Gastroesophageal sphincter (tissue), 4 donors: ENCODE data around the gene LMX1B. TPM values are rescaled to one million over a fixed set of nuclear protein-coding genes. Genes with fewer than 3 reads are reported as not detected.

Experiments
- ATAC-seq: fragments of 150-250 bp; one replicate; pipeline ENCODE4 v1.9.1; 2016; ENCODE audit warnings: mild to moderate bottlenecking, moderate library complexity
- H3K27ac ChIP-seq, 4 donors: fragments of 200-600 bp; sonication (generic) in 3 of 4; 1 replicate in 3 of 4; 2 replicates in 1 of 4; pipeline ENCODE4 v1.5.1; 2016 to 2019
- H3K27me3 ChIP-seq: fragments of 200-600 bp; sonication (generic); one replicate; pipeline ENCODE4 v1.5.1; 2019
- H3K36me3 ChIP-seq, 2 donors: fragments of 200-600 bp; sonication (generic); one replicate each; pipeline ENCODE4 v1.5.1; 2019; ENCODE audit warnings: control low read depth in 1 of 2
- H3K4me1 ChIP-seq, 3 donors: fragments of 200-600 bp; sonication (generic); 1 replicate in 2 of 3; 2 replicates in 1 of 3; pipeline ENCODE4 v1.5.1; 2016 to 2019; ENCODE audit warnings: control low read depth in 2 of 3
- H3K4me3 ChIP-seq, 2 donors: fragments of 200-600 bp; sonication (generic); one replicate each; pipeline ENCODE4 v1.5.1; 2019; ENCODE audit warnings: mild to moderate bottlenecking in 1 of 2, moderate library complexity in 1 of 2
- H3K9me3 ChIP-seq, 3 donors: fragments of 200-600 bp; sonication (generic); one replicate each; pipeline ENCODE4 v1.5.1; 2017 to 2019; ENCODE audit warnings: control low read depth in 2 of 3
- EP300 ChIP-seq: sonication (generic); formaldehyde crosslinking; IDR thresholded peaks from one replicate; pipeline ENCODE4 v1.6.1; 2017; ENCODE audit warnings: antibody characterized with exemption, mild to moderate bottlenecking
- POLR2A ChIP-seq, 2 donors: fragments of 450-650 bp; IDR thresholded peaks; one replicate each; pipeline ENCODE4 v1.6.1; 2017; ENCODE audit warnings: antibody characterized with exemption in 2 of 2, mild to moderate bottlenecking in 2 of 2, moderate library complexity in 1 of 2
- POLR2AphosphoS5 ChIP-seq: sonication (generic); formaldehyde crosslinking; IDR thresholded peaks from one replicate; pipeline ENCODE4 v1.6.1; 2017; ENCODE audit warnings: antibody characterized with exemption
- WGBS, 2 donors: methylation state at CpG; one replicate each; pipeline ENCODE4 v1.1.5; 2018; ENCODE audit warnings: low coverage in 1 of 2; 5-methylcytosine and 5-hydroxymethylcytosine counted together
- total RNA-seq, 4 donors: library from RNA; depleted of rRNA; stranded (reverse); fragments of >200 nt; gene quantifications; one replicate each; pipeline ENCODE4 v1.1.0, GENCODE V29; 2016
- TF ChIP-seq, protein P1 (sequence below), 4 experiments: fragments of 200-600 bp in 2 of 4; fragments of 450-650 bp in 2 of 4; sonication (generic) in 1 of 4; IDR thresholded peaks; one replicate each; pipeline ENCODE4 v1.5.1; 2017 to 2019; ENCODE audit warnings: antibody characterized with exemption in 4 of 4, mild to moderate bottlenecking in 2 of 4, moderate library complexity in 2 of 4

LMX1B gene
- total RNA-seq, 4 donors from 2014 or later, result 0.13 to 0.58 (median 0.27) TPM

DNA sequence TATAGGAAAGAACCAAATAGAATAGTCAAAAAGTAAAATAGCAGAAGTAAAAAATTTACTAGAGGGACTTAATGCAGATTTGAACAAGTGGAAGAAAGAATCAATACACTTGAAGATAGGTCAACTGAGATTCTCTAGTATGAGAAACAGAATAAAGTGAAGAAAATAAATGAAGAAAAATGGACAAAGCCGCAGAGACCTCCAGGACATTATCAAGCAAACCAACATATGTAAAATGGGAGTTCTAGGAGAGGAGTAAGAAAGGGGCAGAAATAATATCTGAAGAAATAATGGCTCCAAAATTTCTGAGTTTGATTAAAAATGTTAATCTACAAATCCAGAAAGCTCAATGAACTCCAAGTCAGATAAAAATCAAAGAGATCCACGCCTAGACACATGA is 121.1 kb downstream of the LMX1B start:
- no peak for ATAC-seq
- no peaks in the 10 kb centered on the region for H3K4me1 ChIP-seq
- no peaks in the 10 kb centered on the region for H3K36me3 ChIP-seq
- TF ChIP-seq, protein P1, sequence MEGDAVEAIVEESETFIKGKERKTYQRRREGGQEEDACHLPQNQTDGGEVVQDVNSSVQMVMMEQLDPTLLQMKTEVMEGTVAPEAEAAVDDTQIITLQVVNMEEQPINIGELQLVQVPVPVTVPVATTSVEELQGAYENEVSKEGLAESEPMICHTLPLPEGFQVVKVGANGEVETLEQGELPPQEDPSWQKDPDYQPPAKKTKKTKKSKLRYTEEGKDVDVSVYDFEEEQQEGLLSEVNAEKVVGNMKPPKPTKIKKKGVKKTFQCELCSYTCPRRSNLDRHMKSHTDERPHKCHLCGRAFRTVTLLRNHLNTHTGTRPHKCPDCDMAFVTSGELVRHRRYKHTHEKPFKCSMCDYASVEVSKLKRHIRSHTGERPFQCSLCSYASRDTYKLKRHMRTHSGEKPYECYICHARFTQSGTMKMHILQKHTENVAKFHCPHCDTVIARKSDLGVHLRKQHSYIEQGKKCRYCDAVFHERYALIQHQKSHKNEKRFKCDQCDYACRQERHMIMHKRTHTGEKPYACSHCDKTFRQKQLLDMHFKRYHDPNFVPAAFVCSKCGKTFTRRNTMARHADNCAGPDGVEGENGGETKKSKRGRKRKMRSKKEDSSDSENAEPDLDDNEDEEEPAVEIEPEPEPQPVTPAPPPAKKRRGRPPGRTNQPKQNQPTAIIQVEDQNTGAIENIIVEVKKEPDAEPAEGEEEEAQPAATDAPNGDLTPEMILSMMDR (IDR thresholded peaks at IDR 0.05), result no peak
- TF ChIP-seq POLR2AphosphoS5 (no peak), EP300 (no peak), POLR2A (IDR thresholded peaks at IDR 0.05) (no peak)
- peaks cover 0 to 26% (median 0%) of the 10 kb centered on the region in 3 donors for H3K9me3 ChIP-seq
- WGBS, 2 donors, result 69 to 79% methylated on average over 2 of the region's 2 CpGs
- no peak overlapping the region for H3K4me3 ChIP-seq
- H3K27me3 ChIP-seq, result peaks cover 36% of the 10 kb centered on the region
- H3K27ac ChIP-seq, result no peak overlapping the region

DNA sequence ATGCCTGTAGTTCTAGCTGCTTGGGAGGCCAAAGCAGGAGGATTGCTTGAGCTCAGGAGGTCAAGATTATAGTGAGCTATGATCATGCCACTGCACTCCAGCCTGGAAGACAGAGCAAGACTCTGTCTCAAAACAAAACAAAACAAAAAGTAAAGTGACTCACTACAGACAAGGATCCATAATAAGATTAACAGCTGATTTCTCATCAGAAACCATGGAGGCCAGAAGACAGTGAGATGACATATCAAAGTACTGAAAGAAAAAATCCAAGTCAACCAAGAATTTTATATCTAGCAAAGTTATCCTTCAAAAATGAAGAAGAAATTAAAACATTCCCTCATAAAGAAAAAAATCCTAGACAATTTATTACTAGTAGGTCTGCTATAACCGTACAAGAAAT is 121.8 kb downstream of the LMX1B start:
- Histone ChIP-seq H3K27me3 (peaks cover 40% of the 10 kb centered on the region), H3K9me3 (peaks cover 0 to 26% (median 0%) of the 10 kb centered on the region in 3 donors), H3K36me3 (no peaks in the 10 kb centered on the region), H3K4me3 (no peak overlapping the region), H3K4me1 (no peaks in the 10 kb centered on the region), H3K27ac (no peak overlapping the region)
- TF ChIP-seq POLR2AphosphoS5, result no peak
- TF ChIP-seq, protein P1 (IDR thresholded peaks at IDR 0.05), result no peak
- TF ChIP-seq POLR2A (IDR thresholded peaks at IDR 0.05), result no peak
- no peak for TF ChIP-seq EP300
- WGBS, 2 donors, result 96 to 100% methylated on average over 1 of the region's 1 CpG
- no peak for ATAC-seq

DNA sequence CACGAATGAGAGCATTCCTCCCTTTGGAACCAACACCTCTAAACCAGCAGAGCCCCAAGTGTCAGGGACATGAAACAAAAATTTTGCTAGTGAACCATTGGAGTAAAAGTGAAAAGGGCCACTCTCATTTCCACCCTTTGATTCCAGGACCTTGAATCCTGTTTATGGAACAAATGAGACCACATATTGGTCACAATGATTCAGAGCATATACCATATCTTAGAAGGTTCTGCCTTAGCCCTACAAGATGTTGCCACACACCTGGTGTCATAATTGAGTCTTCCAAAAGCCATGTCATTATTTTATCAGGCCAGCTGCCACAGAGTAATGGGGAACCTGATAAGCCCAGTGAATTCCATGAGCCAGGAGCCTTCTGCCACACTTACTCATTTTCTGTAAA is 124.8 kb downstream of the LMX1B start:
- H3K27ac ChIP-seq, result no peak overlapping the region

DNA sequence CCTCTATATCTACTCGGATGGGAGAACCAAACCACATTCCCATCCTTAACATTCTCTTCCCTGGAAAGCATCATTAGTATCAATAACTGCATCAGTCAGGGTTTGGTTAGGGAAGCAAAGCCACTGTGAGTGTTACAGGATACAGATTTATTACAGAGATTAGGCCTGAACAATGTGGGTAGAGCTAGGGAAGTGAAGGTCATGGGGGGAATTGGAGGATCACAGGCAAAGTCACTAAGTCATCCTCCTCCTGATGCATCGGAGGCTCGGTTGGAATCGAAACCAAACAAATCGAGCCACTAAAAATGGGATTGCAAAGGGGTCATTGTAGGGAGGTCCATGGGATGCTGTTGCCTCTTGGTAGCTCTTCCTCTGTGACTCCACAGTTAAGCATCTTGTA is 129.3 kb downstream of the LMX1B start:
- 61 to 80% methylated on average over 4 to 5 of the region's 5 CpGs for WGBS, 2 donors
- Histone ChIP-seq H3K9me3 (no peaks in the 10 kb centered on the region), H3K27ac (no peak overlapping the region), H3K4me3 (no peak overlapping the region), H3K4me1 (no peaks in the 10 kb centered on the region), H3K27me3 (peaks cover 25% of the 10 kb centered on the region), H3K36me3 (no peaks in the 10 kb centered on the region)
- ATAC-seq, result no peak
- TF ChIP-seq EP300, result no peak
- TF ChIP-seq, protein P1 (IDR thresholded peaks at IDR 0.05), result no peak
- TF ChIP-seq POLR2A (IDR thresholded peaks at IDR 0.05), result no peak
- no peak for TF ChIP-seq POLR2AphosphoS5

More for the DNA sequence above, 124.8 kb downstream of the LMX1B start:
- Histone ChIP-seq H3K36me3 (no peaks in the 10 kb centered on the region), H3K9me3 (peaks cover 0 to 26% (median 0%) of the 10 kb centered on the region in 3 donors), H3K4me3 (no peak overlapping the region), H3K27me3 (peaks cover 29% of the 10 kb centered on the region), H3K4me1 (no peaks in the 10 kb centered on the region)
- no peak for ATAC-seq
- 27% methylated on average over 1 of the region's 1 CpG; no CpG with 5 or more reads in 1 of the 2 donors for WGBS, 2 donors
- TF ChIP-seq, protein P1 (IDR thresholded peaks at IDR 0.05), result no peak
- TF ChIP-seq EP300 (no peak), POLR2A (IDR thresholded peaks at IDR 0.05) (no peak), POLR2AphosphoS5 (no peak)

DNA sequence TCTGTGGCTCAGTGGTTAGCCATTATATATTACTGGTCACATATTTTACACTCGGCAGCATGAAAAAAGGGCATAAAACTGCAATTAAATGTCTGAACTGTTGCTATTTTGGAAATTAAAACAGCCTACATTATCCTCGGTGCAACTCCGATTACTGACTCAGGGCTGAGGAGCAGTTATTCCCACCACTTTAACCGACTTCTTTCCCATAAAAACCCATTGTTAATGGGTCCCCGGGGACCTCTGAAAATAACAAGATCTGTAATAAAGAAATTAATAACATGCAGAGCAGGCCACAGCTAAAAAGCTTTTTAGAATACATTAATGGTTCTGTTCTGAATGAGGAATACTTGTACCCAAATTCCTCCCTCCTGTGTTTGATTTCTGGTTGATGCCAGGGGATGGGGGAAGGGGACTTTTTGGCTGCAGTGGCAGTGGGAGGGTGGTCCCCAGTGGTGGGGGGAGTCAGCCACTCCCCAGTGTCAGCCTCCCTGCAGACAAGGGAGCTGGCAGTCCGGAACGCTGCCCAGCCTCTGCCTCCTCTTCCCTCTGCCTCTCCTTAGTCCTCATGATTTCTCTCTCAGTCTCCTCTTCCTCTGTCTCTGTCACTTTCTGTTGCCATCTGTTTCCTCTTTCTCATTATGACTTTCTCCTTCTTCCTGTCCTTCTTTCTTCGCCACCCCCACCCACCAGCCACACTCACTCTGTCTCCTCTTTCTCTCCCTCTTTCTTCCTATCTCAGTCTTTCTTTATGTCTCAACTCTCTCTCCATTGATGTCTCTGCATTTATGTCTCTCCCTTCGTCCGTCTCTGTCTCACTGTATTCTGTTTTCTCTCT is 132.1 kb downstream of the LMX1B start:
- Histone ChIP-seq H3K9me3 (no peaks in the 10 kb centered on the region), H3K27ac (no peak overlapping the region), H3K4me1 (no peaks in the 10 kb centered on the region), H3K36me3 (no peaks in the 10 kb centered on the region), H3K27me3 (peaks cover 35% of the 10 kb centered on the region), H3K4me3 (no peak overlapping the region)
- no peak for ATAC-seq
- 43 to 53% methylated on average over 7 to 10 of the region's 10 CpGs for WGBS, 2 donors
- TF ChIP-seq POLR2A (IDR thresholded peaks at IDR 0.05) (no peak), POLR2AphosphoS5 (no peak), EP300 (no peak)
- TF ChIP-seq, protein P1 (IDR thresholded peaks at IDR 0.05), result no peak
